ENCODE results near the gene GRIP1.

Gene GRIP1

GRCh38 chr12:66397574-66398290 is 281.1 kb downstream of the GRIP1 start:
- no peaks in the 10 kb centered on the region for H3K36me3 ChIP-seq
- H3K9ac ChIP-seq: no peak overlapping the region
- TF ChIP-seq Cebpa-rat (IDR thresholded peaks at IDR 0.05): no peak
- H3K27me3 ChIP-seq: no peaks in the 10 kb centered on the region
- no peak overlapping the region for H3K4me3 ChIP-seq
- no peaks in the 10 kb centered on the region for H4K20me1 ChIP-seq
- H3K4me1 ChIP-seq: no peaks in the 10 kb centered on the region
- H3K27ac ChIP-seq: no peak overlapping the region
- no peak overlapping the region for H3K4me2 ChIP-seq
- H3K9me3 ChIP-seq: no peaks in the 10 kb centered on the region

- no peaks in the 10 kb centered on the region for H3K27me3 ChIP-seq
- peaks cover 9% of the 10 kb centered on the region; the same call in 1 of the 2 replicates for H3K36me3 ChIP-seq
- H3K4me1 ChIP-seq: no peaks in the 10 kb centered on the region
- H3K9me3 ChIP-seq: no peaks in the 10 kb centered on the region
- H3K4me2 ChIP-seq: no peak overlapping the region
- no peak for TF ChIP-seq Cebpa-rat (IDR thresholded peaks at IDR 0.05)
- no peaks in the 10 kb centered on the region for H4K20me1 ChIP-seq
- no peak overlapping the region for H3K27ac ChIP-seq
- H3K4me3 ChIP-seq: no peak overlapping the region
- no peak overlapping the region for H3K9ac ChIP-seq
These were observed 285.0 kb downstream of the GRIP1 start for GRCh38 chr12:66393890-66394289.

GRCh38 chr12:66392266-66392915 is 286.5 kb downstream of the GRIP1 start:
- H3K4me2 ChIP-seq: no peak overlapping the region
- H3K9ac ChIP-seq: no peak overlapping the region
- no peak overlapping the region for H3K27ac ChIP-seq
- no peaks in the 10 kb centered on the region for H3K27me3 ChIP-seq
- H3K36me3 ChIP-seq: peaks cover 9% of the 10 kb centered on the region; the same call in 1 of the 2 replicates
- no peaks in the 10 kb centered on the region for H4K20me1 ChIP-seq
- no peaks in the 10 kb centered on the region for H3K4me1 ChIP-seq
- H3K9me3 ChIP-seq: 0 out of 2 replicates have a peak, but pooled peaks cover 3% of the 10 kb centered on the region
- H3K4me3 ChIP-seq: no peak overlapping the region
- no peak for TF ChIP-seq Cebpa-rat (IDR thresholded peaks at IDR 0.05)

DNA sequence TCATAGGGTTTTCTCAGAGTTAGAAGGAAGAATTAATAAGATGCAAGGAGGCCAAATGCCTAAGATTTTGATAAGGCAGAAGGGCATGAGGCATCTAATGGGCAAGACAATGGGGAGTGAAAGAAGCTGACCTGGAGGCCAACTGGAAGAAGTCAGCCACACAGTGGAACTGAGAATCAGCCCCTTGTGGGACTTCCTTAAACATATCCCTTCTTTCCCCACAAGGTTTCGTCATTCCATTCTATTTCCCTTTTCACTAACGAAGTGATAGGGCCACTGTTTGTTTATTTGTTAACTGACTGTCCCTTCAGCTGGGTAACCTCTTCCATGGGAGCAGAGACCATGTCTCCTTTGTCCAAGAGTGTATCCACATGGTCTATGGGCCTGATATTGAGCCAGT is 290.4 kb downstream of the GRIP1 start:
- Histone ChIP-seq H3K9ac (no peak overlapping the region), H3K4me3 (no peak overlapping the region), H3K4me2 (no peak overlapping the region), H3K9me3 (peaks cover 7% of the 10 kb centered on the region; the same call in 1 of the 2 replicates), H3K27me3 (no peaks in the 10 kb centered on the region), H4K20me1 (no peaks in the 10 kb centered on the region), H3K36me3 (peaks cover 15% of the 10 kb centered on the region; the same call in 1 of the 2 replicates), H3K4me1 (no peaks in the 10 kb centered on the region), H3K27ac (no peak overlapping the region)
- no peak for TF ChIP-seq Cebpa-rat (IDR thresholded peaks at IDR 0.05)

GRCh38 chr12:66387117-66387516 is 291.8 kb downstream of the GRIP1 start:
- no peaks in the 10 kb centered on the region for H3K4me1 ChIP-seq
- TF ChIP-seq Cebpa-rat (IDR thresholded peaks at IDR 0.05): no peak
- H3K4me3 ChIP-seq: no peak overlapping the region
- H3K27me3 ChIP-seq: no peaks in the 10 kb centered on the region
- H3K9ac ChIP-seq: no peak overlapping the region
- peaks cover 13% of the 10 kb centered on the region; the same call in 1 of the 2 replicates for H3K36me3 ChIP-seq
- H3K27ac ChIP-seq: no peak overlapping the region
- H3K4me2 ChIP-seq: no peak overlapping the region
- no peaks in the 10 kb centered on the region for H4K20me1 ChIP-seq
- H3K9me3 ChIP-seq: peaks cover 7% of the 10 kb centered on the region; the same call in 1 of the 2 replicates

DNA sequence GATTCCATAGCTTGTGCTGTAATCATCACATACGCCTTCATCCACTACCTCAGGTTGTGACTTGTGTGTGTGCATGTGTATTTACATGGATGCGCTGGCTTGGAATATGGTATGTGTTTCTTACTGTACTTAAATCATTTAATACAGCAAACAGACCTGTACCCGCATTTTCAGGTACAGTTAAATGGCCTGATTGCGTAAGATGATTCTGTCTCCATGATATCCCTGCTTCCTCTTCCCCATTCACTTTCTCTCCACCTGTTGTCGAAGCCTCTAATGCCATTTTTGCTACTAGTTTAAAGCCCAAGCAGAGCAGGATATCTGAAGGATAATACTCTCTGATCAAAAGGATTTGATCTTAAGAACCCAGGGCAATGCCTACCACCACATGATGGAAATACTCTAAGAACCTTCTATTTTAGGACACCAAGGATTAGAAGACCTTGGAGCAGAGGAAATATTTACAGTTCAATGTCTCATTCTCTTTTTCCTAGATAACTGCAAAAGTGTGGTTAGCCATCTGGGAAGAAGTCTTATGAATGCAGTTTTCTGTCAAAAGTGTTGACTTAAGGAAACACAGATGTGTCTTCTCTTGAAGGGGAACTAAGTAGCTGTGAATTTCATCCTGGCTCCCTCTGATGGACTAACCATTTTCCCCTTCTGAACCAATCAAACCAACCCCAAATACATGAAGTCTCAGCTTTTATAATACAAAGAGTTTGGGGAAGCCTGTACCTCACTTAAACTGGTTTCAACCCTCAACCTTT is 297.9 kb downstream of the GRIP1 start:
- Histone ChIP-seq H3K4me2 (no peak overlapping the region), H3K4me1 (no peaks in the 10 kb centered on the region), H3K4me3 (no peak overlapping the region), H4K20me1 (no peaks in the 10 kb centered on the region), H3K27ac (no peak overlapping the region), H3K27me3 (no peaks in the 10 kb centered on the region), H3K9me3 (no peaks in the 10 kb centered on the region), H3K9ac (no peak overlapping the region), H3K36me3 (peaks cover 6% of the 10 kb centered on the region; the same call in 1 of the 2 replicates)
- TF ChIP-seq Cebpa-rat (IDR thresholded peaks at IDR 0.05): no peak

- no peaks in the 10 kb centered on the region for H3K9me3 ChIP-seq
- H3K4me2 ChIP-seq: no peak overlapping the region
- H3K27me3 ChIP-seq: no peaks in the 10 kb centered on the region
- no peak overlapping the region for H3K4me3 ChIP-seq
- no peak overlapping the region for H3K27ac ChIP-seq
- no peak for TF ChIP-seq Cebpa-rat (IDR thresholded peaks at IDR 0.05)
- no peaks in the 10 kb centered on the region for H4K20me1 ChIP-seq
- H3K9ac ChIP-seq: no peak overlapping the region
- H3K36me3 ChIP-seq: peaks cover 6% of the 10 kb centered on the region; the same call in 1 of the 2 replicates
- H3K4me1 ChIP-seq: no peaks in the 10 kb centered on the region
These were observed 299.3 kb downstream of the GRIP1 start for GRCh38 chr12:66379616-66380015.

GRCh38 chr12:66375560-66375959 is 303.3 kb downstream of the GRIP1 start:
- no peak overlapping the region for H3K9ac ChIP-seq
- no peaks in the 10 kb centered on the region for H3K9me3 ChIP-seq
- H3K4me1 ChIP-seq: no peaks in the 10 kb centered on the region
- H3K36me3 ChIP-seq: peaks cover 11% of the 10 kb centered on the region; the same call in 1 of the 2 replicates
- H4K20me1 ChIP-seq: no peaks in the 10 kb centered on the region
- no peak overlapping the region for H3K4me2 ChIP-seq
- no peak for TF ChIP-seq Cebpa-rat (IDR thresholded peaks at IDR 0.05)
- no peak overlapping the region for H3K27ac ChIP-seq
- no peaks in the 10 kb centered on the region for H3K27me3 ChIP-seq
- H3K4me3 ChIP-seq: no peak overlapping the region

DNA sequence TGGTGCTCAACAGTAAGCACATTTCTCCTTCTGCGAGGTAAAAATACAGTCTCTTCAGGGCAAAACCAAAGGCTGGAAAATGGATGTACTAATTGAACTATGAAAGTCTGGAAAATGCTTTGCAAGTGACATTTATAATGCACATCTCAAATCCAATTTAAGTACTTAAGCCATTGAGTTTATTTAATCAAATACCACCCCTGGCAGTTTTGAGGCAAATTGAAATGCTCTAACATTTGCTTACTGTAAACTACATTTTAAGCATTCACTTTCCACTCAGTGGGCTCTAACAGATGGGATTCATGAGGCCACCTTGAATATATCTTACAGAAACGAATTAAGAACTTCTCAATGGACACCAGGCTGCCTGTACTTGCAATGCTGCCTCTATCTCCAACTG is 306.9 kb downstream of the GRIP1 start:
- no peak overlapping the region for H3K27ac ChIP-seq

More for the DNA sequence above, 306.9 kb downstream of the GRIP1 start:
- Histone ChIP-seq H4K20me1 (no peaks in the 10 kb centered on the region), H3K27me3 (no peaks in the 10 kb centered on the region), H3K9ac (no peak overlapping the region), H3K4me3 (no peak overlapping the region), H3K4me2 (no peak overlapping the region), H3K4me1 (no peaks in the 10 kb centered on the region), H3K36me3 (peaks cover 5% of the 10 kb centered on the region; the same call in 1 of the 2 replicates), H3K9me3 (no peaks in the 10 kb centered on the region)
- no peak for TF ChIP-seq Cebpa-rat (IDR thresholded peaks at IDR 0.05)

All from BLaER1 (cell line).